Astrocyte (in vitro differentiated cells and primary cell): ENCODE results near the gene NPHP1. TPM values are rescaled to one million over a fixed set of nuclear protein-coding genes. Genes with fewer than 3 reads are reported as not detected.

Source experiments
- DNase-seq: peaks from one replicate; pipeline ENCODE4 v3.0.0-alpha.2; 2010; ENCODE audit warnings: low read depth
- FAIRE-seq: peaks from 2 replicates; lab custom pipeline; 2011; peaks lifted over from hg19 to GRCh38; lab: Jason Lieb, UNC
- H2AFZ ChIP-seq: 2 replicates; pipeline ENCODE4 v1.6.0; 2012; ENCODE audit warnings: low read depth, low read length, inconsistent platforms
- H3K27ac ChIP-seq: 2 replicates; pipeline ENCODE4 v1.5.1; 2011; ENCODE audit warnings: low read depth, low read length, inconsistent platforms
- H3K27me3 ChIP-seq: 2 replicates; pipeline ENCODE4 v1.6.0; 2011; ENCODE audit warnings: low read length, inconsistent platforms; ENCODE audit not compliant: insufficient read depth
- H3K36me3 ChIP-seq: 2 replicates; pipeline ENCODE4 v1.5.1; 2011; ENCODE audit warnings: low read length, inconsistent platforms; ENCODE audit not compliant: insufficient read depth
- H3K4me1 ChIP-seq: 2 replicates; pipeline ENCODE4 v1.5.1; 2011; ENCODE audit warnings: low read length, inconsistent platforms; ENCODE audit not compliant: insufficient read depth
- H3K4me2 ChIP-seq: 2 replicates; pipeline ENCODE4 v1.6.0; 2012; ENCODE audit warnings: low read length, inconsistent platforms
- H3K4me3 ChIP-seq: 2 replicates; pipeline ENCODE4 v1.5.1; 2011; ENCODE audit warnings: low read depth, mild to moderate bottlenecking, low read length, inconsistent platforms; ENCODE audit not compliant: insufficient read depth
- H3K79me2 ChIP-seq: 2 replicates; pipeline ENCODE4 v1.6.0; 2012; ENCODE audit warnings: mild to moderate bottlenecking, low read length, inconsistent platforms; ENCODE audit not compliant: insufficient read depth
- H3K9ac ChIP-seq: 2 replicates; pipeline ENCODE4 v1.6.0; 2012; ENCODE audit warnings: mild to moderate bottlenecking, low read length, inconsistent platforms
- H3K9me3 ChIP-seq: 2 replicates; pipeline ENCODE4 v1.5.1; 2012; ENCODE audit warnings: low read depth, mild to moderate bottlenecking, low read length, inconsistent platforms; ENCODE audit not compliant: insufficient read depth
- H4K20me1 ChIP-seq: 2 replicates; pipeline ENCODE4 v1.6.0; 2012; ENCODE audit warnings: low read length, inconsistent platforms; ENCODE audit not compliant: insufficient read depth
- H3K27ac Mint-ChIP-seq: one replicate; pipeline ENCODE4 v1.8.0; 2021; ENCODE audit warnings: mild to moderate bottlenecking, mixed read lengths; ENCODE audit not compliant: unreplicated experiment
- H3K27me3 Mint-ChIP-seq: one replicate; pipeline ENCODE4 v1.8.0; 2021; ENCODE audit warnings: low read depth, mixed read lengths; ENCODE audit not compliant: unreplicated experiment
- H3K36me3 Mint-ChIP-seq: one replicate; pipeline ENCODE4 v1.8.0; 2021; ENCODE audit warnings: low read depth, mixed read lengths; ENCODE audit not compliant: unreplicated experiment
- H3K4me1 Mint-ChIP-seq: one replicate; pipeline ENCODE4 v1.8.0; 2021; ENCODE audit warnings: low read depth, mixed read lengths; ENCODE audit not compliant: unreplicated experiment
- H3K4me3 Mint-ChIP-seq: one replicate; pipeline ENCODE4 v1.8.0; 2021; ENCODE audit warnings: mild to moderate bottlenecking, moderate library complexity, mixed read lengths; ENCODE audit not compliant: unreplicated experiment
- H3K9me3 Mint-ChIP-seq: one replicate; pipeline ENCODE4 v1.8.0; 2021; ENCODE audit warnings: mild to moderate bottlenecking, mixed read lengths; ENCODE audit not compliant: unreplicated experiment
- CTCF ChIP-seq: IDR thresholded peaks from 2 replicates; pipeline ENCODE4 v1.5.1; 2011; ENCODE audit warnings: low read depth, mild to moderate bottlenecking, inconsistent platforms, low read length, moderate library complexity; ENCODE audit not compliant: insufficient read depth
- EZH2 ChIP-seq: IDR thresholded peaks from 2 replicates; pipeline ENCODE4 v1.6.1; 2012; ENCODE audit warnings: mild to moderate bottlenecking, low read length, inconsistent platforms; ENCODE audit not compliant: insufficient read depth
- total RNA-seq: library from RNA; stranded (reverse); gene quantifications from 2 replicates; pipeline ENCODE4 v1.2.1, GENCODE V29; 2021

Gene NPHP1
- total RNA-seq, 1 donor from 2014 or later, result 3.3 TPM

GRCh38 chr2:110107092-110108079 lies 97.4 kb downstream of the NPHP1 start:
- Histone ChIP-seq H4K20me1 (no peaks in the 10 kb centered on the region), H3K9ac (peak overlapping the region; percentile 61), H3K4me1 (peaks cover 45% of the 10 kb centered on the region), H3K36me3 (no peaks in the 10 kb centered on the region), H3K4me2 (peak overlapping the region; percentile 71), H2AFZ (peak overlapping the region; percentile 18), H3K79me2 (peaks cover 29% of the 10 kb centered on the region), H3K27me3 (no peaks in the 10 kb centered on the region), H3K4me3 (no peak overlapping the region), H3K27ac (peak overlapping the region; percentile 75), H3K9me3 (no peaks in the 10 kb centered on the region)
- FAIRE-seq (no peak), DNase-seq (no peak)
- Mint-ChIP-seq H3K9me3 (peaks cover 6% of the 10 kb centered on the region), H3K36me3 (no peaks in the 10 kb centered on the region), H3K4me1 (peaks cover 12% of the 10 kb centered on the region), H3K4me3 (no peak overlapping the region), H3K27me3 (peaks cover 10% of the 10 kb centered on the region), H3K27ac (no peak overlapping the region)
- no peak for TF ChIP-seq EZH2
- no peak for TF ChIP-seq CTCF

GRCh38 chr2:110106642-110107041 lies 98.2 kb downstream of the NPHP1 start:
- peak overlapping the region; percentile 71 for H3K4me2 ChIP-seq
- no peak overlapping the region for H2AFZ ChIP-seq
- no peak overlapping the region for H3K27ac Mint-ChIP-seq

More at GRCh38 chr2:110106642-110107041, 98.2 kb downstream of the NPHP1 start:
- H3K36me3 ChIP-seq, result no peaks in the 10 kb centered on the region
- peak overlapping the region; percentile 75 for H3K27ac ChIP-seq
- peak overlapping the region; percentile 61 for H3K9ac ChIP-seq
- H3K4me3 Mint-ChIP-seq, result no peak overlapping the region
- H3K36me3 Mint-ChIP-seq, result no peaks in the 10 kb centered on the region
- FAIRE-seq (no peak), DNase-seq (peak; percentile 98)
- H3K4me3 ChIP-seq, result no peak overlapping the region
- peaks cover 5% of the 10 kb centered on the region for H3K27me3 Mint-ChIP-seq
- TF ChIP-seq CTCF (no peak), EZH2 (no peak)
- peaks cover 20% of the 10 kb centered on the region for H3K4me1 Mint-ChIP-seq
- H3K27me3 ChIP-seq, result no peaks in the 10 kb centered on the region
- peaks cover 6% of the 10 kb centered on the region for H3K9me3 Mint-ChIP-seq
- H3K4me1 ChIP-seq, result peaks cover 53% of the 10 kb centered on the region
- peaks cover 24% of the 10 kb centered on the region for H3K79me2 ChIP-seq
- no peaks in the 10 kb centered on the region for H4K20me1 ChIP-seq
- no peaks in the 10 kb centered on the region for H3K9me3 ChIP-seq
